HT1080 (cell line): ENCODE results near the gene SLC24A4. TPM values are rescaled to one million over a fixed set of nuclear protein-coding genes. Genes with fewer than 3 reads are reported as not detected.
A peak's percentile ranks its signal among the peaks of the same experiment; 100 is the strongest.

Experiments
- DNase-seq: peaks from one replicate; pipeline ENCODE4 v3.0.0-alpha.2; 2015; ENCODE audit warnings: low read depth
- total RNA-seq: library from RNA; depleted of rRNA; stranded (reverse); fragments of >200 nt; shearing (Covaris generic); gene quantifications from 2 replicates; pipeline ENCODE4 v1.2.3, GENCODE V29; 2014

SLC24A4 gene
- total RNA-seq, 1 experiment from 2014 or later = not detected

DNA sequence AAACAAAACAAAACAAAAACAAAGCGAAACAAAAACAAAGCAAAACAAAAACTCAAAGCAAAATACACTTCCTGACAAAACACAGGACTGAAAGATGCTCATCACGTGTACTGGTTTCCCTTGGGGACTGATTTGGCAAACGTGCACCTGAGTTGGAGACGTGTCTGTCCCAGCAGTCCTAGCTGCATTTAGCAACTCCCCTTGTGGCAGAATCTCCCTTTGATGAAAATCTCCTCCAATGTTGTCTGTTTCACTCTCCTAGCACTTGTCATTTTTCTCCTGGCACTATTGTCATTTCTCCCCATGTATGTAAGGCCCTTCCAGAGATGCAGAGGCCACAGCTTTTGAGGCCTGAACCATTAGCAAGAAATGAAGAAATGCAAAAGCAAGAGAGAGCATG is 6.8 kb upstream of the SLC24A4 start:
- DNase-seq = no peak

- peak; percentile 45 for DNase-seq
These were observed 6.0 kb upstream of the SLC24A4 start for GRCh38 chr14:92316937-92317336.

DNA sequence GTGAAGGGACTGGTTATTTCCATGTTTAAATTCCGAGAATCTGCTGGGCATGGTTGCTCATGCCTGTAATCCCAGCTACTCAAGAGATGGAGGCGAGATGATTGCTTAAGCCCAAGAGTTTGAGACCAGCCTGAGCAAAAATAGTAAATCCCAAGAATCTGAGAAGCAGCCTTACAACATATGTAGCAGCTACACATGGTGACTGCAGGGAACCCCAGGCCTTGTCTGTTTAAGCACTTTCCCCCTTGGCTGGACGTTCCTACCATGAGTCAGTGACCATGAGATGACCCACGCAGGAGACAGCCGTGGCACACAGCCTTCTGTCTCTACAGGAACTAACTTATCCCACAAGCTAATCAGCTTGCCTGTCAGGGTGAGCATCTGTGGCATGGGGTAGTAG is 5.5 kb upstream of the SLC24A4 start:
- DNase-seq = no peak

GRCh38 chr14:92321701-92322100 is 1.3 kb upstream of the SLC24A4 start:
- DNase-seq = no peak

DNA sequence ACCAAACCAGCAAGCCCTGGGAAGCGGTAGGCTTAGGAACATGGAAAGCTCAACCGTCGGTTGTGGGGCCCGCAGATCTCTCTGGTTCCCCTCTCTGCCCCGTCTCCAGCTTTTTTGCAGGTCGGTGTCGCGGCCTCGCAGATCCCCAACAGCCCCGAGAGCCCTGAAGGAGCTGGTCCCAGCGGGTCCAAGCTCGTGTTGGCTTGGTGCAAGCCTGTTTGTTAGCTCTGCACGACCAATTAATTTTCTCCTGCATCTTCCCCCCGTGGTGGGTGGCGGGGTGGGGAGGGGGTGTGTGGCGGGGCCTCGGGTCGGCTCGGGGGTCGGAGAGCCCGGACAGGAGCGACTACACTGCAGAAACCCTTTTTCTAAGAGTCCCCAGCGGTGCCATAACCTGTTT is 449 bp upstream of the SLC24A4 start:
- no peak for DNase-seq

- no peak for DNase-seq
These were observed 1.2 kb downstream of the SLC24A4 start for GRCh38 chr14:92323916-92324818.

- no peak for DNase-seq
These were observed 2.9 kb downstream of the SLC24A4 start for GRCh38 chr14:92325835-92326234.

GRCh38 chr14:92328664-92329255 is 5.8 kb downstream of the SLC24A4 start:
- DNase-seq = no peak

GRCh38 chr14:92334050-92334449 is 11.1 kb downstream of the SLC24A4 start:
- DNase-seq = no peak

- no peak for DNase-seq
These were observed 13.4 kb downstream of the SLC24A4 start for GRCh38 chr14:92336363-92336762.

DNA sequence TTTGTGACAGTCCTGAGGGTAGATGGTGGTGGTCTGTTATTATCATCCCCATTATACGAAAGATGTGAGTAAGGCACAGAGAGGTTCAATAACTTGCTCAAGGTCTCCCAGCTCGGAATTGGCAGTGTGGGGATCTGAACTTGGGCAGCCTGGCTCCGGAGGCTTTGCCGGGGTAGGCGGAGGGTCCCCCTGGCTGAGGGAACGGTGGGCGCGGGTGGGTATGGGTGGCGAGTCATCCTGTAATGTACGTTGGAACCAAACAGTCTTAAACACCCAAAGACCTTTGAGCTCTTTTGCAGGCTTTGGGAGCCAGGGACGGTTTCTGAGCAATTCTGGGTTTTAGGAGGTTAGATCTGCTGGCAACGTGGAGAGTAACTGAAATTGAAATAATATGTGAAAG is 16.5 kb downstream of the SLC24A4 start:
- no peak for DNase-seq

GRCh38 chr14:92340071-92340470 is 17.1 kb downstream of the SLC24A4 start:
- DNase-seq = no peak

DNA sequence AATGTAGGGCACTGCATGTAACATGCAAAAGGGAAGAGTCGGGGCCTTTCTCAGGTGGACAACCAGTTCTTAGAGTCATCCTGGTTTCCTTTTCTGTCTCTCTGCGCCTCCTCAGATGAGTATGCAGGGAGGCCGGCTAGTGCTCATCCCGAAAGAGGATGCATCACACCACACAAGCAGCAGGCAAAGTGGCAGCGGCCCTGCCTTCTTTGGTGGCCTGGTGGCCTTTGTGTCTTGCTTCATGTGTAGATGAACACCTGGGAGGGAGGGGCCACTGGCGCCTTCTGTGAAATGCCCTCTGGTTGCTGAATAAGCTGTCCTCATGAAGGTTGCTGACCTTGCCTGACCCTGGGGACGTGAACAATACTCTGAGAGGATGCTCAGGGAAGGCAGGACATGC is 18.0 kb downstream of the SLC24A4 start:
- no peak for DNase-seq

DNA sequence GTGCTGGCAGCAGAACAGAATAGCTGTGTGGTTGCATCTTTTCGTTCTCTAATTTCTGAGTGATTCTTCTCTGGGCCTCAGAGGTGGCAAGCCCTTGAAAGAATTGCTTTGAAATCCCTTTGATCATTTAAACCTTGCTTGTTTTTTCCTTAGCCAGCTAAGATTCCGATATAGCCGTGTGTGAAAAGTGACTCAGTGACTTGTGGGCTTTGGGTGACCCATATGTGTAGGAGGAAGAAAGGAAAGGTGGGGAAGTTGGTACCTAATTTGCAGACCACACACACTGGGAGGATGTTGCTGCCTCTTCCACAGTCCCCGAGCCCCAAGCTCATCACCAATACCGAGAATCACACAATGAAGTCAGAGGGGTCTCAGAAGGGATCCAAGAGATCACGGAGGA is 18.8 kb downstream of the SLC24A4 start:
- no peak for DNase-seq

GRCh38 chr14:92348154-92348553 is 25.2 kb downstream of the SLC24A4 start:
- DNase-seq = no peak

- no peak for DNase-seq
These were observed 28.8 kb downstream of the SLC24A4 start for GRCh38 chr14:92351750-92352149.

GRCh38 chr14:92352158-92352985 is 29.4 kb downstream of the SLC24A4 start:
- peak; percentile 41 for DNase-seq

- no peak for DNase-seq
These were observed 30.5 kb downstream of the SLC24A4 start for GRCh38 chr14:92353447-92353846.

DNA sequence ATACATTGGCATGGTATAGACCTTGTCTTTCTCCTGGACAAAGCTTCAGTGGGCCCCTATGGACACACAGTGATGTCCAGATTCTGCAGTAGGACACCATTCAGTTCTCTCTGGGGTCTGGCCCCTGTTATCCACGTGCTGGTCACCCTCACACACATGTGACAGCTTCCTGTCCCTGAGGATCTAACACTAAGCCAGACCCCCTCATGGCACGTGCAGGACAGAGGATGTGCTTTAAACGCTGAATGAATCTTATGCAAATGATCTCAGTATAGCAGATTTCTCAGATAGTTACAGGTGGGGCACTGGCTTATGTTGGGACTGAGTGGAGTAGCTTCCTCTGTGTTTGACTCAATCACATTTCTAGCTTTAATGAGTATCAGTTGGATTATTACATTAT is 33.7 kb downstream of the SLC24A4 start:
- no peak for DNase-seq

DNA sequence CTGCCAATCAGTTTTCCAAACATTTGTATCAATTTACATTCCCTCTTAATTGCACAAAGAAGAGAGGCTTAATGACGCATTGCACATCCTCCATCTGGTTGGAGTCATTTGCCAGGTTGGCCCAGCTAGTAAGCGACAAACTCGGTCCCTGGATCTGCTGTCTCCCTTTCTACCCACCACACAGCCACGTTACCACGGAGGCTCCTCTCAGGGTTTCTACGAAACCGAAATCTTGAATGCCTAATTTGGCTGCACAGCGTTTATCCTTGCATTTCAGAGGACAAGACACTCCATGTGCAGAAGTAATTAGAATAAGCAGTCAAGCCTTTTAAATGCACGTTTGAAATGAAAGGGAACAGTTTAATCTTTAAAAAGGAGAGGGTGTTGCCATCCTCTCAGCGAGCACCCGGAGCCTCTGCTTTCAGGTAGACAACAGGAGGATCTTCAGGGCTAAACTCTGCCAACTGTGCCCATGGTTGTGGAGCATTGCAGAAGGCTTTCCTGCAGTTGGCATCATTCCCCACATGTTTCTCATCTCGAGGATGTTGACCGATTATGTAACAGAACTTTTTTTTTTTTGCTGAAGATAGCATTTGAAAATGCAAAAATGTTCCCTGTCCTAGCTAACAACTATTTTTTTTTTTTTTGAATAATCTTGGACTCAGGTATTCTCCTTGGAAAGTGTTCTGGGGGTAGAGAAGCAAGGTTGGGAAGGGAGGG is 37.8 kb downstream of the SLC24A4 start:
- no peak for DNase-seq

- peak; percentile 17 for DNase-seq
These were observed 39.8 kb downstream of the SLC24A4 start for GRCh38 chr14:92362781-92363235.
